DND-41 (cell line): ENCODE results near the gene ZBED1.

ENCODE experiments used
- EZH2 ChIP-seq: IDR thresholded peaks from 3 replicates; pipeline ENCODE4 v1.6.1; 2012; ENCODE audit warnings: borderline replicate concordance, low read depth, mild to moderate bottlenecking, moderate library complexity, low read length, inconsistent platforms; ENCODE audit not compliant: severe bottlenecking
- TF ChIP-seq, protein P1 (sequence below): IDR thresholded peaks from 2 replicates; pipeline ENCODE4 v1.5.1; 2012; ENCODE audit warnings: borderline replicate concordance, low read length, moderate library complexity, mild to moderate bottlenecking; ENCODE audit not compliant: poor library complexity, severe bottlenecking; ENCODE audit errors: extremely low read depth

DNA sequence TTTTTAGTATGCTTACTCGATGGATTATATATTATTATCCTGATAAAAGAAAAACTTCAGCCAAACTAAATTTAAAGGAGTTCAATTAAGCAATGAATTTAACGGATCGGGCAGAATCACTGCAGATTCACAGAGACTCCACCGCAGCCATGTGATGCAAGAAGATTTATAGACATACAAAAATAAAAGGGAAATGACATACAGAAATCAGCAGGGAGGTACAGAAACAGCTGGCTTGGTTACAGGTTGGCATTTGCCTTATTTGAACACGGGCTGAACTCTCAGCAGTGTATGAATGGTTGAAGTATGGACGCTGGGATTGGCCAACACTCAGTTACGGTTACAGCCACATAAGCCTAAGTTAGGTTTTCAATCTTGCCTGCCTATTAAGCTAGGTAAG lies 35.4 kb upstream of the ZBED1 start:
- TF ChIP-seq, protein P1, sequence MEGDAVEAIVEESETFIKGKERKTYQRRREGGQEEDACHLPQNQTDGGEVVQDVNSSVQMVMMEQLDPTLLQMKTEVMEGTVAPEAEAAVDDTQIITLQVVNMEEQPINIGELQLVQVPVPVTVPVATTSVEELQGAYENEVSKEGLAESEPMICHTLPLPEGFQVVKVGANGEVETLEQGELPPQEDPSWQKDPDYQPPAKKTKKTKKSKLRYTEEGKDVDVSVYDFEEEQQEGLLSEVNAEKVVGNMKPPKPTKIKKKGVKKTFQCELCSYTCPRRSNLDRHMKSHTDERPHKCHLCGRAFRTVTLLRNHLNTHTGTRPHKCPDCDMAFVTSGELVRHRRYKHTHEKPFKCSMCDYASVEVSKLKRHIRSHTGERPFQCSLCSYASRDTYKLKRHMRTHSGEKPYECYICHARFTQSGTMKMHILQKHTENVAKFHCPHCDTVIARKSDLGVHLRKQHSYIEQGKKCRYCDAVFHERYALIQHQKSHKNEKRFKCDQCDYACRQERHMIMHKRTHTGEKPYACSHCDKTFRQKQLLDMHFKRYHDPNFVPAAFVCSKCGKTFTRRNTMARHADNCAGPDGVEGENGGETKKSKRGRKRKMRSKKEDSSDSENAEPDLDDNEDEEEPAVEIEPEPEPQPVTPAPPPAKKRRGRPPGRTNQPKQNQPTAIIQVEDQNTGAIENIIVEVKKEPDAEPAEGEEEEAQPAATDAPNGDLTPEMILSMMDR: no peak
- no peak for TF ChIP-seq EZH2
